Suprapubic skin (tissue), 4 donors: Measurements from ENCODE around the gene LRRC18. TPM values are rescaled to one million over a fixed set of nuclear protein-coding genes. Genes with fewer than 3 reads are reported as not detected.

Source experiments
- DNase-seq, 2 donors: peaks; one replicate each; pipeline ENCODE4 v3.0.0-alpha.2; 2019; ENCODE audit warnings: low spot score in 2 of 2
- H3K27ac ChIP-seq: fragments of 200-600 bp; sonication (generic); one replicate; pipeline ENCODE4 v1.5.1; 2019
- H3K27me3 ChIP-seq: fragments of 200-600 bp; sonication (generic); one replicate; pipeline ENCODE4 v1.5.1; 2019
- H3K36me3 ChIP-seq: fragments of 200-600 bp; sonication (generic); one replicate; pipeline ENCODE4 v1.5.1; 2019
- H3K4me1 ChIP-seq: fragments of 200-600 bp; sonication (generic); one replicate; pipeline ENCODE4 v1.5.1; 2019
- H3K4me3 ChIP-seq: fragments of 200-600 bp; sonication (generic); one replicate; pipeline ENCODE4 v1.5.1; 2019; ENCODE audit warnings: mild to moderate bottlenecking
- H3K9me3 ChIP-seq: fragments of 200-600 bp; sonication (generic); one replicate; pipeline ENCODE4 v1.5.1; 2019
- CTCF ChIP-seq, 2 donors: fragments of 200-600 bp in 1 of 2; fragments of 450-650 bp in 1 of 2; sonication (generic) in 1 of 2; IDR thresholded peaks; one replicate each; pipeline ENCODE4 v1.5.1; 2016 to 2019; ENCODE audit warnings: antibody characterized with exemption in 2 of 2, mild to moderate bottlenecking in 1 of 2, moderate library complexity in 1 of 2
- EP300 ChIP-seq: sonication (generic); formaldehyde crosslinking; IDR thresholded peaks from one replicate; pipeline ENCODE4 v1.6.1; 2017; ENCODE audit warnings: antibody characterized with exemption
- POLR2A ChIP-seq, 2 donors: fragments of 450-650 bp; IDR thresholded peaks; one replicate each; pipeline ENCODE4 v1.6.1; 2017; ENCODE audit warnings: antibody characterized with exemption in 2 of 2, mild to moderate bottlenecking in 2 of 2, moderate library complexity in 2 of 2
- POLR2AphosphoS5 ChIP-seq, 3 donors: sonication (generic); formaldehyde crosslinking; IDR thresholded peaks; one replicate each; pipeline ENCODE4 v1.6.1; 2017; ENCODE audit warnings: antibody characterized with exemption in 3 of 3
- WGBS: methylation state at CpG from one replicate; pipeline ENCODE4 v1.1.5; 2018; 5-methylcytosine and 5-hydroxymethylcytosine counted together
- total RNA-seq, 4 donors: library from RNA; depleted of rRNA; stranded (reverse); fragments of >200 nt; gene quantifications; one replicate each; pipeline ENCODE4 v1.1.0, GENCODE V29; 2016

LRRC18 gene
- total RNA-seq, 4 donors from 2014 or later: not detected

GRCh38 chr10:48890888-48891850, 48.5 kb downstream of the LRRC18 start:
- Histone ChIP-seq H3K9me3 (no peaks in the 10 kb centered on the region), H3K4me3 (no peak overlapping the region), H3K4me1 (peaks cover 5% of the 10 kb centered on the region), H3K27ac (no peak overlapping the region), H3K27me3 (no peaks in the 10 kb centered on the region), H3K36me3 (no peaks in the 10 kb centered on the region)
- WGBS: 84% methylated on average over 11 of the region's 11 CpGs
- no peak for DNase-seq
- TF ChIP-seq POLR2A (IDR thresholded peaks at IDR 0.05): no peak
- TF ChIP-seq EP300: no peak
- TF ChIP-seq POLR2AphosphoS5 (IDR thresholded peaks at IDR 0.05): no peak
- TF ChIP-seq CTCF (IDR thresholded peaks at IDR 0.05): no peak

DNA sequence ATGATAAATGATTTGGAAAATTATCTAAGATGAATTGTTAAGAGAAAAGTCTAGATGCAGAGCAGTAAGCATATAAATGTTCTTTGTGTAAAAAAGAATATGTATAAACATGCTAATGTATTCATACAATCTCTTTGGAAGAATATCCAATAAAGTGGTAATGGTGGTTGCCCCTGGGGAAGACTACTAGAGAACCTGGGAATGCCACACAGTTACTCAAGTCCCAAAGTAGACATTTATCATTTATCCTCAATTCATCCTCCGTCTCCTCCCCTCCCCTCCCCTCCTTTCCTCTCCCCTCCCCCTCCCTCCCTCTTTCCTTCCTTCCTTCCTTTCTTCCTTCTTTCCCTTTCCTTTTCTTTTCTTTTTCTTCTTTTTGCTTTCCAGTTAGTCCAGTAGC, 51.7 kb downstream of the LRRC18 start:
- H3K27ac ChIP-seq: no peak overlapping the region
- H3K4me1 ChIP-seq: no peaks in the 10 kb centered on the region
- H3K36me3 ChIP-seq: no peaks in the 10 kb centered on the region
- no peaks in the 10 kb centered on the region for H3K27me3 ChIP-seq
- H3K4me3 ChIP-seq: no peak overlapping the region
- H3K9me3 ChIP-seq: no peaks in the 10 kb centered on the region
- TF ChIP-seq EP300 (no peak), POLR2A (IDR thresholded peaks at IDR 0.05) (no peak), CTCF (IDR thresholded peaks at IDR 0.05) (no peak)
- no peak for DNase-seq
- WGBS: 71% methylated on average over 1 of the region's 1 CpG

DNA sequence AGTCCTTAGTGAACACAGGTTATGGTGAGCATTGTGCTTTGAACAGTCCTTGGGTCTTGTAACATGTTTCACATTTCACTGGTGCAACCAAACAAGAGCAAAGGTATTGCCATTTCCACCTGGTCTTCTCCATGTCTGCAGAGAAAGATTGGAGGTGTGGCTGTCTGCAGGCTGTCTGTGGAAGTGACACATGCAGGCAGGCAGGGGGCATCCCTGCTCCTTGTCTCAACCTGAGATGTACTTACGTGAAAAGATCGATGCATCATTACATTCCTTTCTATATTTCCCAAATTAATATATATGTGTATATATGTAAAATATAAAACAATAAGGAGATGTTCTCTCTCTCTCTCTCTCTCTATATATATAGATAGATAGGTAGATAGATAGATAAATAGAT, 54.3 kb downstream of the LRRC18 start:
- DNase-seq: no peak
- H3K9me3 ChIP-seq: no peaks in the 10 kb centered on the region
- H3K36me3 ChIP-seq: no peaks in the 10 kb centered on the region
- no peak overlapping the region for H3K27ac ChIP-seq
- TF ChIP-seq CTCF (IDR thresholded peaks at IDR 0.05) (peak in 1 of 2 donors; percentile 44), POLR2A (IDR thresholded peaks at IDR 0.05) (no peak), EP300 (no peak), POLR2AphosphoS5 (IDR thresholded peaks at IDR 0.05) (no peak)
- H3K4me3 ChIP-seq: no peak overlapping the region
- WGBS: 17% methylated on average over 2 of the region's 2 CpGs
- no peaks in the 10 kb centered on the region for H3K27me3 ChIP-seq
- no peaks in the 10 kb centered on the region for H3K4me1 ChIP-seq

- Histone ChIP-seq H3K36me3 (no peaks in the 10 kb centered on the region), H3K4me1 (no peaks in the 10 kb centered on the region), H3K4me3 (no peak overlapping the region), H3K27ac (no peak overlapping the region), H3K27me3 (no peaks in the 10 kb centered on the region), H3K9me3 (no peaks in the 10 kb centered on the region)
- WGBS: 83% methylated on average over 9 of the region's 9 CpGs
- TF ChIP-seq CTCF (IDR thresholded peaks at IDR 0.05): no peak
- TF ChIP-seq POLR2A (IDR thresholded peaks at IDR 0.05): no peak
- TF ChIP-seq EP300: no peak
- no peak for TF ChIP-seq POLR2AphosphoS5 (IDR thresholded peaks at IDR 0.05)
- no peak for DNase-seq
Measured at GRCh38 chr10:48884179-48885045, 55.2 kb downstream of the LRRC18 start.

DNA sequence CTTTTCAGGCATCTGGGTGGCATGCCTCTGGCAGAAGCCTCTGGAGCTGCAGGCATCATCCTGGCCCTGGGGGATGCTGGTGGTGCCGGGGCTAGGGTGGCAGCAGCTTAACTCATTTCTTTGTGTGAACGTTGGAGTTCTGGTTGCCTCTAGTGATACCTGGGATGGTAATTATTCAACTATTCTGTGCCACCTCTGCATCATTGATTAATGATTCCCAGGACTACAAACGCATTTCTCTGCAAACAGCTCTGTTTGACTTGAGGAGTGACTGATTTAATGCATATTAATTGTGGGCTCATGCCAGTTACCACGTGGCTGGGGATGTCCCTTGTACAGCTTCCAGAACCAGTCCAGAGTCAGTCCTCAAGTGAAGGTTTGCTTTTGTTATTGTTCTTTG, 55.9 kb downstream of the LRRC18 start:
- Histone ChIP-seq H3K4me3 (no peak overlapping the region), H3K9me3 (no peaks in the 10 kb centered on the region), H3K27me3 (no peaks in the 10 kb centered on the region), H3K4me1 (no peaks in the 10 kb centered on the region), H3K36me3 (no peaks in the 10 kb centered on the region), H3K27ac (no peak overlapping the region)
- TF ChIP-seq EP300: no peak
- TF ChIP-seq POLR2A (IDR thresholded peaks at IDR 0.05): no peak
- no peak for TF ChIP-seq CTCF (IDR thresholded peaks at IDR 0.05)
- no peak for DNase-seq
- 44% methylated on average over 4 of the region's 4 CpGs for whole genome bisulfite sequencing
